HEK293 (cell line): ENCODE measurements around the gene KIF1A.

Experiments
- CTCF ChIP-seq: fragments of 450-650 bp; formaldehyde crosslinking; IDR thresholded peaks from 2 replicates; pipeline ENCODE4 v1.5.1; 2016; ENCODE audit warnings: missing biosample characterization, missing genetic modification characterization
- REST ChIP-seq: fragments of 450-650 bp; formaldehyde crosslinking; IDR thresholded peaks from 2 replicates; pipeline ENCODE4 v1.5.1; 2016; ENCODE audit warnings: missing biosample characterization, missing genetic modification characterization

DNA sequence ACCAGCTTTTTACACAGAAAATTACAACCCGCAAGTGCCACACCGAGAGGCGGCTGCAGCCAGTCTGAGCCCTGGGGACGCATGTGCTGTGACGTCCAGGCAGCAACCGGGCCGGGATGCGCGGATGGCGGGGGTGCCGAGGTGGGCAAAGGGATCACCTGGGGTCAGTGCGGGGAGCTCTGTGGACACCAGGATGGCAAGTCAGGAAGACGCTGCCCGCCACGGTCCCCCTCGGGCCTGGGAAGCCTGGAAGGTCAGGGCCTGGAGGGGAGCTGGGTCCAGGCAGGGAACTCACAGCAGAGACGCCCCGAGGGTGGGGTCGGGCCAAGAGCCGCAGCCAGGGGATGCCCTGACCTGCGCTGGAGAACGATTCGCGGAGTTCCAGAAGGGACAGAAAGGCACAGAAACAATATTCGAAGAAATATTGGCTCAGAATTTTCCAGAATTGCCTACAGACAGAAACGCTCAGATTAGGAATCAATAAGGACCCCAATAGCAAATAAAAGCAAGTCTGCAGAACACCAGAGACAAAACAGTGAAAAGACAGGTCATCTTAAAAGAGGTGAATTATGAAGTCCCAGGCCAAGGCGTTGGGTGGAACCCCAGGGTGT is 11.7 kb upstream of the KIF1A start:
- TF ChIP-seq REST (tag by site-specific recombination) (no peak), CTCF (tag by site-specific recombination) (no peak)
